Naive thymus-derived CD8-positive, alpha-beta T cell (primary cell): ENCODE measurements around the gene ZNF497. TPM values are rescaled to one million over a fixed set of nuclear protein-coding genes. Genes with fewer than 3 reads are reported as not detected.

ENCODE experiments used
- ATAC-seq, 2 donors: fragments of 150-1000 bp; cut with Tn5 transposase in 1 of 2; sonication (Bioruptor Pico), chemical (Tn5 transposase) in 1 of 2; 1 replicate in 1 of 2; 2 replicates in 1 of 2; pipeline ENCODE4 v1.10.0; 2021; ENCODE audit warnings: mild to moderate bottlenecking in 2 of 2, moderate library complexity in 2 of 2
- POLR2A ChIA-PET: fragments of 350-600 bp; sonication (Branson Sonifier 250); formaldehyde crosslinking; loops from one replicate; lab custom pipeline; 2021; ENCODE audit warnings: antibody characterized with exemption; lab: Charles Lee
- DNase-seq, 10 donors: peaks; one replicate each; pipeline versions ENCODE4 v3.0.0 to v3.0.0-alpha.2; 2020 to 2022
- H3K27ac Mint-ChIP-seq, 10 donors: one replicate each; pipeline ENCODE4 v1.8.0; 2020 to 2022; ENCODE audit warnings: mild to moderate bottlenecking in 10 of 10, mixed read lengths in 10 of 10, moderate library complexity in 4 of 10, inconsistent platforms in 1 of 10
- H3K27me3 Mint-ChIP-seq, 5 donors: one replicate each; pipeline ENCODE4 v1.8.0; 2021 to 2022; ENCODE audit warnings: mixed read lengths in 5 of 5
- H3K36me3 Mint-ChIP-seq, 3 donors: one replicate each; pipeline ENCODE4 v1.8.0; 2020 to 2022; ENCODE audit warnings: mixed read lengths in 3 of 3, mild to moderate bottlenecking in 2 of 3, inconsistent platforms in 1 of 3
- H3K4me1 Mint-ChIP-seq, 4 donors: one replicate each; pipeline ENCODE4 v1.8.0; 2021 to 2022; ENCODE audit warnings: mixed read lengths in 4 of 4
- H3K4me3 Mint-ChIP-seq, 10 donors: one replicate each; pipeline ENCODE4 v1.8.0; 2020 to 2022; ENCODE audit warnings: mild to moderate bottlenecking in 10 of 10, mixed read lengths in 10 of 10, moderate library complexity in 6 of 10, inconsistent platforms in 1 of 10
- H3K9me3 Mint-ChIP-seq, 9 donors: one replicate each; pipeline ENCODE4 v1.8.0; 2020 to 2022; ENCODE audit warnings: mixed read lengths in 9 of 9, mild to moderate bottlenecking in 3 of 9, inconsistent platforms in 1 of 9, moderate library complexity in 1 of 9
- polyA plus RNA-seq, 3 donors: library from polyadenylated mRNA; unstranded; fragments of 300-500 nt; fragmentation: Illumina TruSeq; gene quantifications; one replicate each; pipeline ENCODE4 v1.2.3, GENCODE V29; 2021
- total RNA-seq, 8 experiments: library from RNA in 2 of 8; stranded (reverse) in 2 of 8; gene quantifications; one replicate each; pipeline ENCODE4 v1.2.3 and lab custom pipeline; 2021 to 2026

ZNF497 gene
- total and polyA plus RNA-seq, 5 experiments from 2014 or later, result 1.8 to 6.6 (median 2.2) TPM

DNA sequence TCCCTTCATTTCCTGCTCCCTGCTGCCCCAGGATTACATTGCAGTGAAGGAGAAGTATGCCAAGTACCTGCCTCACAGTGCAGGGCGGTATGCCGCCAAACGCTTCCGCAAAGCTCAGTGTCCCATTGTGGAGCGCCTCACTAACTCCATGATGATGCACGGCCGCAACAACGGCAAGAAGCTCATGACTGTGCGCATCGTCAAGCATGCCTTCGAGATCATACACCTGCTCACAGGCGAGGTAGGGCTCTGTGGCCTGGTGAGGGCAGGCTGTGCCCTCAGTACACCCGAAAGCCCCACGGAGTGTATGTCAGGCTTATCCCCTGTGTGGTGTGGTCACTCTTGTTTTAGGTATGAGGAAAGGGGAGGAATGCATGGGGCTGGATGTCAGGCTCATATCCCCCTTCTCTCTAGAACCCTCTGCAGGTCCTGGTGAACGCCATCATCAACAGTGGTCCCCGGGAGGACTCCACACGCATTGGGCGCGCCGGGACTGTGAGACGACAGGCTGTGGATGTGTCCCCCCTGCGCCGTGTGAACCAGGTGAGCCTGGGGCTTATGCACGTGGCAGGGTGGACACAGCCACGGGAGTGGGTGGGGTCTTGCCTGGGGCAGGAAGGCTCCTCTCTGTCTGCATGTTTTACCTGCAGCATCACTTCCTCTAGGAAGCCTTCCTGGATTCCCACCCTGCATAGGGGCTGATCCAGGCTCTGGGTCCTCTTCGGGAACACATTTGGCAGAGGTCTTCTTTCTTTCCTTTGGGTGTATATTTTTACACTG, 30.6 kb upstream of the ZNF497 start:
- H3K4me1 Mint-ChIP-seq, result peaks cover 15 to 33% (median 30%) of the 10 kb centered on the region in 4 donors
- DNase-seq (no peak), ATAC-seq (no peak)
- peaks cover 0 to 63% (median 21%) of the 10 kb centered on the region in 3 donors for H3K36me3 Mint-ChIP-seq
- no peaks in the 10 kb centered on the region for H3K9me3 Mint-ChIP-seq
- peaks cover 0 to 18% (median 7%) of the 10 kb centered on the region in 5 donors for H3K27me3 Mint-ChIP-seq
- peak overlapping the region in 1 of 10 donors; percentile 69 for H3K27ac Mint-ChIP-seq
- POLR2A ChIA-PET, result no interaction called here
- H3K4me3 Mint-ChIP-seq, result no peak overlapping the region

DNA sequence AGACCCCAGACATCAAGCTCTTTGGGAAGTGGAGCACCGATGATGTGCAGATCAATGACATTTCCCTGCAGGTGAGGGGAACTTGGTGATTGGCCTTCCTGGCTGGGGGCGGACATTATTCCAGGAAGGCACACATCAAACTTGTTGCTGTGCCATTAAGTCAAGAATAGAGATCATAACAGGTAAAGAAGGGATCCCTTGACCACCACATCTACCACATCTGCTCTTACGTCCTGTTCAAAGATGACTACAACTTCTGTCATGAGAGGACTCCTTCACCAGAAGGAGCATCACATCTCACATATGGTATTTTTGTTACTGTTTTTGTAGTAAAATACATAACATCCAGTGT, 25.6 kb upstream of the ZNF497 start:
- Mint-ChIP-seq H3K9me3 (no peaks in the 10 kb centered on the region), H3K4me1 (peaks cover 12 to 54% (median 49%) of the 10 kb centered on the region in 4 donors), H3K27ac (peak overlapping the region; percentile 97 to 100 (median 98)), H3K36me3 (peaks cover 0 to 52% (median 13%) of the 10 kb centered on the region in 3 donors), H3K27me3 (peaks cover 0 to 2% (median 0%) of the 10 kb centered on the region in 5 donors), H3K4me3 (peak overlapping the region; percentile 92 to 99 (median 95))
- ATAC-seq, result no peak
- POLR2A ChIA-PET, result interaction anchor here (0.7 to 4.6 kb wide), 9 partner anchors 8 to 88 kb away, joined by 3 to 26 read pairs (median 6); partner anchors contain the start of genes RNF225, ZNF132, ZNF446 and ZNF497
- DNase-seq, result no peak

GRCh38 chr19:58387338-58388174, 25.0 kb upstream of the ZNF497 start:
- H3K27me3 Mint-ChIP-seq, result peaks cover 0 to 2% (median 0%) of the 10 kb centered on the region in 5 donors
- POLR2A ChIA-PET, result interaction anchor here (0.7 to 4.6 kb wide), 12 partner anchors 8 to 167 kb away, joined by 3 to 26 read pairs (median 4); partner anchors contain the start of genes RNF225, ZNF446, ZNF497 and ZNF584
- peaks cover 10 to 54% (median 49%) of the 10 kb centered on the region in 4 donors for H3K4me1 Mint-ChIP-seq
- H3K27ac Mint-ChIP-seq, result peak overlapping the region; percentile 97 to 100 (median 98)
- ATAC-seq (peak in 1 of 2 donors; percentile 2), DNase-seq (no peak)
- peaks cover 0 to 46% (median 13%) of the 10 kb centered on the region in 3 donors for H3K36me3 Mint-ChIP-seq
- no peaks in the 10 kb centered on the region for H3K9me3 Mint-ChIP-seq
- H3K4me3 Mint-ChIP-seq, result peak overlapping the region; percentile 92 to 99 (median 95)

- DNase-seq (peak; percentile 87 to 99 (median 96)), ATAC-seq (peak; percentile 89 to 90)
- Mint-ChIP-seq H3K4me3 (peak within 1 kb of the TSS; percentile 92 to 99 (median 95)), H3K9me3 (no peaks in the 10 kb centered on the region), H3K27ac (peak within 1 kb of the TSS; percentile 97 to 100 (median 98)), H3K4me1 (peaks cover 14 to 58% (median 54%) of the 10 kb centered on the region in 4 donors), H3K36me3 (peaks cover 0 to 40% (median 9%) of the 10 kb centered on the region in 3 donors), H3K27me3 (peaks cover 0 to 2% (median 0%) of the 10 kb centered on the region in 5 donors)
- POLR2A ChIA-PET, result interaction anchor here (0.7 to 4.6 kb wide), 16 partner anchors 9 to 189 kb away, joined by 3 to 26 read pairs (median 4); partner anchors contain the start of genes RNF225, ZNF446, ZNF497 and ZNF584
Observed at GRCh38 chr19:58386576-58387337, 24.2 kb upstream of the ZNF497 start, which contains the start of gene RPS5. Gene RPS5 (plus strand): TSS chr19:58387269. CDS start chr19:58388138, 869 bp downstream.

- H3K27ac Mint-ChIP-seq, result peak overlapping the region; percentile 97 to 100 (median 98)
- H3K27me3 Mint-ChIP-seq, result peaks cover 0 to 2% (median 0%) of the 10 kb centered on the region in 5 donors
- H3K36me3 Mint-ChIP-seq, result peaks cover 0 to 32% (median 9%) of the 10 kb centered on the region in 3 donors
- H3K9me3 Mint-ChIP-seq, result no peaks in the 10 kb centered on the region
- peaks cover 14 to 59% (median 54%) of the 10 kb centered on the region in 4 donors for H3K4me1 Mint-ChIP-seq
- no peak for ATAC-seq
- peak overlapping the region; percentile 92 to 99 (median 95) for H3K4me3 Mint-ChIP-seq
- POLR2A ChIA-PET, result interaction anchor here (0.9 to 4.6 kb wide), 13 partner anchors 15 to 190 kb away, joined by 3 to 26 read pairs (median 5); partner anchors contain the start of genes ZNF446, ZNF497, ZNF584 and ZSCAN22
- DNase-seq, result peak in 2 of 10 donors; percentile 25 to 33
Observed at GRCh38 chr19:58385891-58386575, 23.5 kb upstream of the ZNF497 start.

DNA sequence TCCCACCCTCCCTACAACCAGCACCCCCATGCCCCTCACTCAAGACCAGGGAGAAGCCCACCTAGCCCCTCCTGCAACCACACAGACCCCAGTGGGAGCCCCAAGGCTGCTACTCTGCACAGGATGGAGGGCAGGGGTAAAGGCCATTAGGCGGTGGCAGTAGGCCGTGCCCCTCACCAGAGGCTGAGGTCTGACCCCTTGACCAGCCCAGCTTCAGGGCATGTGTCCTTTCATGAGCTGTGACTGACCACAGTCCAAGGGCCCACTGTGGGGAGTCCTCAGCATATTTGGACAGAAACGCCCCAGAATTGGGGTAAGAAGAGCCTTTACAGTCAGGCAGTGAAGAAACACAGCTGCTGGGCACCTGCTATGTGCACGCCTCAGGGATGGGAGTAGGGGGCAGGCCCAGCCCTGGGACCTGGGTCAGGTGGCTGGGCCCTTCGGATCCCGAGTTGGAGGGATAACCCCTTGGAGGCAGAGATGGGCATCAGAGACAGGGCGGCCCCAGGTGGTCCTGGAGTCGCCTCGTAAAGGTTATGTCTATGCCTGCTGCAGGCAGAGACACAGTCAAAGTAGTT, 22.9 kb upstream of the ZNF497 start:
- peaks cover 12 to 54% (median 49%) of the 10 kb centered on the region in 4 donors for H3K4me1 Mint-ChIP-seq
- peaks cover 0 to 27% (median 7%) of the 10 kb centered on the region in 3 donors for H3K36me3 Mint-ChIP-seq
- peaks cover 0 to 2% (median 0%) of the 10 kb centered on the region in 5 donors for H3K27me3 Mint-ChIP-seq
- DNase-seq, result no peak
- no peaks in the 10 kb centered on the region for H3K9me3 Mint-ChIP-seq
- POLR2A ChIA-PET, result interaction anchor here (0.9 to 4.6 kb wide), 8 partner anchors 16 to 66 kb away, joined by 3 to 26 read pairs (median 7); partner anchors contain the start of genes ZNF497, ZNF584 and ZSCAN22
- H3K4me3 Mint-ChIP-seq, result peak overlapping the region; percentile 92 to 99 (median 95)
- ATAC-seq, result no peak
- H3K27ac Mint-ChIP-seq, result peak overlapping the region; percentile 97 to 100 (median 98)

GRCh38 chr19:58382997-58383603, 20.5 kb upstream of the ZNF497 start:
- POLR2A ChIA-PET, result interaction anchor here (0.6 to 4.5 kb wide), 2 partner anchors 20 to 164 kb away, joined by 3 to 43 read pairs; partner anchors contain the start of gene ZNF497
- no peak for ATAC-seq
- peaks cover 0 to 2% (median 0%) of the 10 kb centered on the region in 5 donors for H3K27me3 Mint-ChIP-seq
- H3K36me3 Mint-ChIP-seq, result peaks cover 0 to 8% (median 0%) of the 10 kb centered on the region in 3 donors
- H3K4me1 Mint-ChIP-seq, result peaks cover 19 to 55% (median 51%) of the 10 kb centered on the region in 4 donors
- no peaks in the 10 kb centered on the region for H3K9me3 Mint-ChIP-seq
- H3K27ac Mint-ChIP-seq, result peak overlapping the region in 7 of 10 donors; percentile 14 to 93 (median 71)
- DNase-seq, result no peak
- peak overlapping the region in 9 of 10 donors; percentile 10 to 89 (median 63) for H3K4me3 Mint-ChIP-seq

DNA sequence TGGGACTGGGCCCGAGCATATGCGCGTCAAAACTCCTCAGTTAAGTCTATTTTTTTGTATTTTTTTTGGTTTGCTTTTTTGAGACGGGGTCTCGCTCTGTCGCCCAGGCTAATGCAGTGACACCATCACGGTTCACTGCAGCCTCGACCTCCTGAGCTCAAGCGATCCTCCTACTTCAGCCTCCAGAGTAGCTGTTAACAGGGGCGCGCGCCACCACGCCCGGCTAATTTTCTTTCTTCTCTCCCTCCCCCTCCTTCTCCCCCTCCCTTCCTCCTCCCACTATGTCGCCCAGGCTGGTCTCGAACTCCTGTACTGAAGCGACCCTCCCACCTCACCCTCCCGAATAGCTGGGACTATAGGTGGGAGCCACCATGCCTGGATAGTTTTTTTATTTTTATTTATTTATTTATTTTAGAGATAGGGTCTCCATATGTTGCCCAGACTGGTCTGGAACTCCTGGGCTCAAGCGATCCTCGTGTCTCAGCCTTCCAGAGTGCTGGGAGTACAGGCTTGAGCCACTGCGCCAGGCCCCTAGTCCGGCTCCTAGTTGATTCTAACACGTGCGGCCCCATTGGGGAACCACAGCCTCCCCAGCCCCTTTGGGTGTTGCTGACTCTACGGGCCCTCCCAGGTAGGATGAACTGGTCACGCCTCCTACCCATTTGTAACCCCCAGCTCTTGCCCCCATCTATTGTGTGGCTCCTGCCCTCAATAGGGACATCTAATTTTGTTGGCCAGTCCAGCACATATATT, 19.1 kb upstream of the ZNF497 start:
- Mint-ChIP-seq H3K9me3 (no peaks in the 10 kb centered on the region), H3K4me3 (peak overlapping the region; percentile 85 to 99 (median 92)), H3K36me3 (no peaks in the 10 kb centered on the region), H3K27ac (peak overlapping the region; percentile 90 to 98 (median 96)), H3K27me3 (no peaks in the 10 kb centered on the region), H3K4me1 (peaks cover 14 to 47% (median 39%) of the 10 kb centered on the region in 4 donors)
- DNase-seq (no peak), ATAC-seq (no peak)
- POLR2A ChIA-PET, result interaction anchor here (0.9 to 4.5 kb wide), 6 partner anchors 19 to 137 kb away, joined by 3 to 43 read pairs (median 5); partner anchors contain the start of genes ZNF132, ZNF497 and ZSCAN22

DNA sequence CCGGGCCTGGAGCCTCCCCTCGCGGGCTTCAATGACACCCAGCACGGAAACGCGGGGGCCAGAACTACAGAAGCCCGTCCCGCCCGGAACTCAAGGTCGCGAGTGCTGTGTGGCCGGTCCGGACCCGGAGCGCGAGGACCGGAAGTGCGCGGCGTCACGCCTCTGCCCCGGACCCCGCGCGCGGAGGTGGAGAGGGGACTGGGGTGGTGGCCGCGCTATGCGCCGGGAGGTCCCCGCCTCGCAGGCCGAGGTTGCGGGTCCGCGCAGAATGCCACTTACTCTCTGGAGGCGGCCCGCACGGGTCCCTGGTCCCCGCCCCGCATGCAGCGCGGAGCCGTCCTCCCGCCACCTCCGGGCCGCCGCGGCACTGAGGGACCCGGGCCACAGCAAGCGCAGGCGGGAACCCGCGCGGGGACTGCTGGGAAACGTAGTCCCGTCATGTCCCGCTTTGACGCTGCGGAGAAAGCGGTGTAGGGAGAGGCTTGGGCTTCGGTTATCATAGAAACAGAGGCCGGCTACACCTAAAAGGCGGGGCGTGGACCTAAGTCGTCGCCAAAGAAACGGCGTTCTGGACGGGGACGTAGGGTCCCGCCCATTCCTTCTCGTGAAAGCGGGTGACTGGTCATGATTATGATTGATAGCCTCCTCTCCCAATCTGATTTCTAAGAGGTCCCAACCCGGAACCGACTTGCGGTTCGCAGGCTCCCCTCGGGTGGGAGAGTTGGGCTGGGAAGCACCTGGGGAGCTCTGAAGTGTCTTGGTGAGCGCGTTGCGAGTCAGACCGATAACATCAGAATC, 18.3 kb upstream of the ZNF497 start, which contains the start of gene ZNF837:
Gene ZNF837, minus strand, starts transcription at position 369 of the 798 bp plus-strand sequence. CDS start 11,698 bp downstream, outside the sequence.
- H3K4me3 Mint-ChIP-seq, result peak within 1 kb of the TSS; percentile 85 to 99 (median 94)
- peak; percentile 92 to 100 (median 98) for DNase-seq
- H3K9me3 Mint-ChIP-seq, result no peaks in the 10 kb centered on the region
- no peaks in the 10 kb centered on the region for H3K36me3 Mint-ChIP-seq
- H3K27ac Mint-ChIP-seq, result peak within 1 kb of the TSS; percentile 93 to 98 (median 97)
- H3K27me3 Mint-ChIP-seq, result no peaks in the 10 kb centered on the region
- ATAC-seq, result peak; percentile 83 to 85
- H3K4me1 Mint-ChIP-seq, result peaks cover 14 to 43% (median 34%) of the 10 kb centered on the region in 4 donors
- POLR2A ChIA-PET, result interaction anchor here (0.9 to 4.5 kb wide), 7 partner anchors 18 to 138 kb away, joined by 3 to 43 read pairs (median 5); partner anchors contain the start of genes ZNF132, ZNF497, ZNF584 and ZSCAN22
